ENCODE data around the gene BCL2L14.

BCL2L14 gene

GRCh38 chr12:12095021-12095420, 24.3 kb downstream of the BCL2L14 start:
- no peaks in the 10 kb centered on the region for H3K27me3 ChIP-seq (ENCODE audit: control insufficient read depth, insufficient read depth, low read length)
- TF ChIP-seq CTCF (IDR thresholded peaks at IDR 0.05), result no peak
- no peaks in the 10 kb centered on the region for H3K36me3 ChIP-seq (ENCODE audit: control insufficient read depth, insufficient read depth, low read length)
- no peak overlapping the region for H3K4me3 ChIP-seq (ENCODE audit: low read depth, low read length)
- no peaks in the 10 kb centered on the region for H3K79me2 ChIP-seq
- no peak overlapping the region for H3K9ac ChIP-seq
- H2AFZ ChIP-seq, result peak overlapping the region; percentile 31
- H3K4me2 ChIP-seq (ENCODE audit: low read length), result no peak overlapping the region
- peaks cover 4% of the 10 kb centered on the region for H3K4me1 ChIP-seq
- H3K27ac ChIP-seq, result peak overlapping the region; percentile 18
- no peaks in the 10 kb centered on the region for H3K9me3 ChIP-seq (ENCODE audit: control insufficient read depth, low read length)

GRCh38 chr12:12097891-12098690, 27.4 kb downstream of the BCL2L14 start:
- Histone ChIP-seq H3K4me2 (ENCODE audit: low read length) (no peak overlapping the region), H3K9me3 (ENCODE audit: control insufficient read depth, low read length) (no peaks in the 10 kb centered on the region), H2AFZ (no peak overlapping the region), H3K4me3 (ENCODE audit: low read depth, low read length) (no peak overlapping the region), H3K9ac (no peak overlapping the region), H3K27ac (no peak overlapping the region), H3K36me3 (ENCODE audit: control insufficient read depth, insufficient read depth, low read length) (no peaks in the 10 kb centered on the region), H3K27me3 (ENCODE audit: control insufficient read depth, insufficient read depth, low read length) (no peaks in the 10 kb centered on the region), H3K79me2 (no peaks in the 10 kb centered on the region), H3K4me1 (peaks cover 4% of the 10 kb centered on the region)
- TF ChIP-seq CTCF (IDR thresholded peaks at IDR 0.05), result no peak

GRCh38 chr12:12098691-12099015, 27.9 kb downstream of the BCL2L14 start:
- Histone ChIP-seq H3K27ac (no peak overlapping the region), H3K36me3 (ENCODE audit: control insufficient read depth, insufficient read depth, low read length) (no peaks in the 10 kb centered on the region), H3K4me2 (ENCODE audit: low read length) (no peak overlapping the region), H3K9ac (no peak overlapping the region), H3K4me1 (peaks cover 4% of the 10 kb centered on the region), H3K9me3 (ENCODE audit: control insufficient read depth, low read length) (no peaks in the 10 kb centered on the region), H3K4me3 (ENCODE audit: low read depth, low read length) (no peak overlapping the region), H3K27me3 (ENCODE audit: control insufficient read depth, insufficient read depth, low read length) (no peaks in the 10 kb centered on the region), H2AFZ (no peak overlapping the region), H3K79me2 (no peaks in the 10 kb centered on the region)
- TF ChIP-seq CTCF (IDR thresholded peaks at IDR 0.05), result no peak

GRCh38 chr12:12099102-12099501, 28.4 kb downstream of the BCL2L14 start:
- TF ChIP-seq CTCF (IDR thresholded peaks at IDR 0.05), result no peak

GRCh38 chr12:12107678-12108077, 36.9 kb downstream of the BCL2L14 start:
- Histone ChIP-seq H3K9me3 (ENCODE audit: control insufficient read depth, low read length) (no peaks in the 10 kb centered on the region), H3K27ac (no peak overlapping the region), H3K4me1 (no peaks in the 10 kb centered on the region), H3K4me3 (ENCODE audit: low read depth, low read length) (no peak overlapping the region), H2AFZ (no peak overlapping the region), H3K4me2 (ENCODE audit: low read length) (no peak overlapping the region), H3K27me3 (ENCODE audit: control insufficient read depth, insufficient read depth, low read length) (no peaks in the 10 kb centered on the region), H3K36me3 (ENCODE audit: control insufficient read depth, insufficient read depth, low read length) (no peaks in the 10 kb centered on the region), H3K79me2 (no peaks in the 10 kb centered on the region), H3K9ac (no peak overlapping the region)
- no peak for TF ChIP-seq CTCF (IDR thresholded peaks at IDR 0.05)

More at GRCh38 chr12:12099102-12099501, 28.4 kb downstream of the BCL2L14 start:
- no peaks in the 10 kb centered on the region for H3K9me3 ChIP-seq (ENCODE audit: control insufficient read depth, low read length)
- H3K4me1 ChIP-seq, result peaks cover 4% of the 10 kb centered on the region
- H3K36me3 ChIP-seq (ENCODE audit: control insufficient read depth, insufficient read depth, low read length), result no peaks in the 10 kb centered on the region
- no peaks in the 10 kb centered on the region for H3K27me3 ChIP-seq (ENCODE audit: control insufficient read depth, insufficient read depth, low read length)
- H3K4me3 ChIP-seq (ENCODE audit: low read depth, low read length), result no peak overlapping the region
- no peaks in the 10 kb centered on the region for H3K79me2 ChIP-seq
- H3K4me2 ChIP-seq (ENCODE audit: low read length), result no peak overlapping the region
- no peak overlapping the region for H2AFZ ChIP-seq
- no peak overlapping the region for H3K27ac ChIP-seq
- H3K9ac ChIP-seq, result no peak overlapping the region

Measured in parathyroid adenoma (tissue), 2 donors.